GM18498 (cell line): ENCODE measurements around the gene RUFY4.
"Not testable (repeated sequence)": the region's sequence is repeated elsewhere in the genome, so short reads cannot be mapped to it uniquely, and the experiment has no call there.

ENCODE experiments used
- ATAC-seq: cut with Tn5 transposase; IDR thresholded peaks from one replicate; pipeline ENCODE4 v1.9.1; 2021; ENCODE audit warnings: mild to moderate bottlenecking, moderate library complexity; ENCODE audit not compliant: unreplicated experiment

Gene RUFY4

DNA sequence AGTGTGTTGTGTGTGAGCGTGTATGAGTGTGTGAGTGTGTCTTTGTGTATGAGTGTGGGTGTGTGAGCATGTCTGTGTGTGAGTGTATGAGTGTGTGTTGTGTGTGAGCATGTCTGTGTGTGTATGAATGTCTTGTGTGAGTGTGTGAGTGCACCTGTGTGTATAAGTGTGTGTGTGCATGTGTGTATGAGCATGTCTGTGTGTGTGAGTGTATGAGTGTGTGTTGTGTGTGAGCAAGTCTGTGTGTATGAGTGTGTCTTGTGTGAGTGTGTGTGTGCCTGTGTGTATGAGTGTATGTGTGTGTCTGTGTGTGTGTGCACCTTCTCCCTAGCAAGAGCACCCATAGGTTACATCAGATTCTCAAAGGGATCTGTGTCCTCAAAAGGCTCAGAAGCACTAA is 37.8 kb upstream of the RUFY4 start:
- ATAC-seq, result no peak

DNA sequence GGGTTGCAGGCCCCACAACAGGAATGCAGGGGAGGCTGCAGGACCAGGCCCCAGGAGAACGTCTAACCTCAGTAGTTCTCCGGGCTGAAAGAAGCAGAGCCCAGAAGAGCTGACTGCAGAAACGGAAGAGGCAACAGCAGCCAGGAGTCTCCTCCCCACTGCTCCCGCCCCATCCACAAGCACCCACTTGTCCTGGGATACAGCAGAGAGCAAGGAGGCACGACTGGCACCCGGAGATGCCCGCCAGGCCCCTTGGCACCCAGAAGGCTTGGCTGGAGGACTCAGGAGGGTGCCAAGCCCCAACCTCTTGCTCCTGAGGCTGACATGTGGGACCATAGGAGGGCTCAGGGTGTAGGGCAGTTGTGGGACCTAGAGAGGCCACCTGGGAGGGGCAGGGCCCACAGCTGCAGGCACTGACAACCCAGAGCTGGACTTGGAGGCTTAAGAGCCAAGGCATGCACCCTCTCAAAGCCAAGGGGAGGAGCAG is 37.2 kb upstream of the RUFY4 start:
- no peak for ATAC-seq

DNA sequence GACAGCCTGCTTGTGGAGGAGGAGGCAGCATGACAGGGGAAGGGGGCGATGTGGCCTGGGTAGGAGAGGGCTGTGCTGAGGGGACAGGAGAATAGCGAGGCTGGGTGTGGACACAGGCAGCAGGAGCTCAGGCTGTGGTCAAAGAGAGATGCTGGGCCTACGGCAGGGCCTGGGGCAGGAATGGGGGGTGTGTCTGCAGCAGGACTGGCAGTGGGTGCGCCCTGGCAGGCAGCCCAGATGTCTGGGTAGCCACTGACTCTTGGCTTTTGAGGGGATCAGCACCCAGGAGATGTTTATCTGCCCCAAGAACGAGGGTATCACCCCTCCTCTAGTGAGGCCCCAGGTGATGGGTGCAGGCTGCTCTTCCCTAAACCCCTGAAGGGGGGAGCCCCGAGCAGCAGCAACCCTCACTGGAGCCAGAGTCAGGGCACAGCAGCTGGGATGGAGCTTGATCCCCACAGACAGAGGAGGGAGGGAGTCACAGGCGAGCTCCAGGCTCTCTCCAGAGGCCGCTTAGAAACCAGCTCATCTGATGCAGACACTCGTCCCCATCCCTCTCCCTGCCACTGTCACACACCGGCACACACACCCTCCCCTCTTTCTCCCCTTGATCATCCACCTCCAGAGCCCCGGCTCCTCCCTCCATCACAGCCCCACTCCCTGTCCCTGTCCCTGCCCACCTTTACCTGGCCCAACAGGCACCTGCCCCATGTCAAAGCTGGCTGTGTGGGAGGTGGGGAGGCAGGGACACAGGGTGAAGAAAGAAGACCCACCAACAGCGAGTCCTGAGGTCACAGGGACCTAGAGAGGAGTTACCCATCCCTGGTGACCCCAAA is 36.5 kb upstream of the RUFY4 start:
- no peak for ATAC-seq

DNA sequence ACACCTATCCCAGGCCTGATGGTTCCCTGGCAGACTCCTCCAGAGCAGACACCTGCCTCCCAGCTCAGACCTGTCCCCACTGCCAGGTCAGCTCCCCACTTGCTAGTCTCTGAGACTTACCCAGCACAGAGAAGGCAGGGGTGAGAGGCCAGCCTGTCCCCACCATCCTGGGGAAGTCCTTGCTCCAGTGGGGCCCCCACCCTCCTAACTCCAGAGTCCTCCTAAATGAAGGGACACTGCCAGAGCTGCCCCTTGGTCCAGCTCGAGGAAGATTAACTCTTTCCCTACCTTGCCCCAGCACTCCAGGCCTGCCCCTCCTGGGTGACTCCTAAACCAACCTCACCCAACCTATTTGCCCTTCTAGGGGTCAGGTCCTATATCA is 35.9 kb upstream of the RUFY4 start:
- no peak for ATAC-seq

DNA sequence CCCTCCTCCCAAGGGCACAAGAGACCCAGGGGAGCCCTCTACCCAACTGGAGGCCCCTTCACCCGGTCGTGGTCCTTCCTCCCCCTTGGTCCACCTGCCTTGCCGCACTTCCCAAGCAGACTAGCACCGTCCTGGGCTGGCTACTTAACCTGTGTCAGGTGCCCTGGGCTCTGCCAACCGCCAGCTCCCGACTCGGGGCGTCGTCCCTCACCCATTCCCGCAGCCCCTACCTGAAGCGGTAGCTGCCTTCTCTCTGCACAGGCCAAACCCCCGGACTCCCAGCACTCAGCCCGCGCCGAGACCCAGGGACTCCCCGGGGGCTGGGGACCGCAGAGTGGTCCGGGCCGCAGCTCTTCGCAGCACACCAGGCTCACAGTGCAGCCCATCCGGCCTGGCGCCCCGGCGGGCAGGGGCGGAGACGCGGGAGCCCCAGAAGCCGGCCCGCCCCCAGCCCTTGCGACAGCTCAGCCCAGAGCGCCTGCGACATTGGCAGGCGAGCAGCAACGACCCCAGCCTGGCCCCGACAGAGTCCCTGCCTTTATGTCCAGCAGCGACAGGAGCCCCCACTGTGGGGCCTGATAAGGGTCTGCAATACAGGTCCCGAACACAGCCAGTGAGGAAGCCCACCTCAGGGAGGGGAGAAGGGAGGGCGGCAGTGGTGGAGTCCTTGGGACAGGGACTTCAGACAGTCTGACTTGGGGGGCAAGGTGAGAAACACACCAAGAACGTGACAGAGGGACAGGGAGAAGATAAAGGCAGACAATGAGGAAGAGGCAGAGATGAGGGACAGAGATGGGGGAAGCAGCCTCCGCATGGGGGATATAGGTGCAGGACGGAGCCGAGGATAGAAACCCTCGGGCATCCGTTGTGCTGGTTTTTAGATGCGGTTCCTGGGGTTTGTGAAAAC is 35.2 kb upstream of the RUFY4 start:
- ATAC-seq, result no peak

DNA sequence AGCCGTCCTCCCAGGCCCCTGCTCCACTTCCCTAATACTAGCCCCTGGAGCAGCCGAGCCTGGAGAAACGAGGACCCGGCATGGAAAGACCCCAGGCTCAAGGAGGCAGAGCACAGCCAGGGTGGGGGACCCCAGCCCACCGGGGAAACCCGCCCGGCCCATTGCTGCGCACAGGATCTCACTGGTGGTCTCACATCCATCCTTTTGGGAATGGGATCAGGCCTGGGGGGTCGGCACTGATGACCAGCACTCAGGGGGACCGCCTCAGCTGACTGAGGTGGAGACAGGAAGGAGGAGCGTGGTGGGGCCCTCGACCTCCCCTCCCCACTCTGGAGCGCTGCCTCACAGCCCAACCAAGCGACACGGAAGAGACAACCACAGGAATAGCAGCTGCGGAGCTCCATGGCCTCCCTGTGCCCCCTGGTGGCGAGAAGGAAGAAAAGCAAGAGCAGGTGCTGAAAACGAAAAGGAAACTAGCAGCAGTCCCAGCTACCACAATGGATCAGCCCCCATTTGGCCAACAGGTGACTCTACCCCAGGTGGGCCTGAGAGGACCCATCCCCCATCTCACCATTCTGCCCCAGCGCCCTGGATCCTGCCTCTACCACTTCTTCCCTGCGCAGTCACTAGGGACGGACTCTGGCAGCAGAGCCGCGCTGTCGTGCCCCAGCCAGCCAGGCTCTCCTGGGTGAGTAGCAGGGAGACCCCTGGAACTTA is 34.4 kb upstream of the RUFY4 start:
- peak; percentile 80 for ATAC-seq

DNA sequence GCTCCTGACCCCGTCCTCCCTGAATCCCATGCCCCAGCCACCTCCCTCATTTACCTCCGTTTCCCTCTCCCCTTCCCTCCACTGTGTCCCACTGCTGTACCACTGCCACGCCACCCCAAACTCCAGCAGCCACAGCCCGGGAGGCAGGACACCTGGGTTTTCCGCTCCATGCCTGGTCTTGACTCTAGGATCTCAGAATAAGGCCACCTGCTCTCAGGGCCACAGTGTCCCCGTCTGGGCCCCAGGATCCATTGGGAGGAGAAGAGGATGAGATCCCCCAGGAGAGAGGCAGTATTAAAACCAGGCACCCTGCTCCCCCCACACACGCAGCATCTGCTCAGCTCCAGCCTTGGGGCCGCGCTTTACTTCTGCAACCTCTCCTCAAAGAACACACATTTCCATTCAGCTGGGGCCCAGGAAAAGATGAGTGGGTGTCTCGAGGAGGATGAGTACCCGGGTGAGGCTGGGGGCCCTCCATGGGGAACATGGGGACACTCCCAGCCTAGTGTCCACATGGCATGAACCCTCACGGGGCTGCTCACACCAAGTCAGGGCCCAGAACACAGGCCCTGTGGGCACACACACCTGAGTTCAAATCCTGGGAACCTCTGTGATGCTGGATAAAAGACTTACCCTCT is 33.5 kb upstream of the RUFY4 start:
- ATAC-seq, result no peak

DNA sequence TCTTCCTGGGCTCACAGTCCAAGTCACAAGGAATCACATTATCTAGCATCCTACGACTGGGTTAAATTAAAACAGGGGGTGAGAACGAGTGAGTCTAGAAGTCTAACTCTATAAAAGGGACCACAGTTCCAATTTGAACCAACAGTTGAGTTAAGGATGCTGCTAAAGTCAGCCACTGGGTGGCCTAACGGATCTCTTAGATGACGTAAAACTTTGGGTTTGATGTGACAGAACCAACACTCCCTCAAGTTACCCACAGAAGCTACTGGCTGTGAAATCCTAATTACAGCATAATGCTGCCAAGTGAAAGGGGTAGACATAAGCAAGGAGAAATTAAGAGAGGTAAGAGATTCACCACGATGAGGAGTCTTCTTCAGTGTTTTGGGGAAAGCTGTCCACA is 32.7 kb upstream of the RUFY4 start:
- ATAC-seq, result no peak

DNA sequence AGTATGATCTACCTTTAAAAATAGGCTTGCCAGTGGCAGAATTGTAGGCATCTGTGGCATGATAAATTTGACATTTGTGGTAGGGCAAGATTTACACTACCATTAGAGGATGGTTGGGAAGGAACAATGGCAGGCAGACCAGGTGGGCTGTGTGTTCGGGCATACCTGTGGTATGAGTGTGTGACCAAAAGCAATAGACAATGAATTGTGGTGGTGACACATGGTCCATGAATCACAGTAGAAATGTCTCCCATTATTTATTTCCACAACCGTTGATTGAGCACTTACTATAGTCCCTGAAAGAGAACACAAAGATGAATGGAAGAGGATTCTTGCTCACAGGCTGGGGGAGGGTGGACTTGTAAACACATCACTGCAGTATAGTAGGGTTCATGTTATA is 29.9 kb upstream of the RUFY4 start:
- ATAC-seq, result no peak

DNA sequence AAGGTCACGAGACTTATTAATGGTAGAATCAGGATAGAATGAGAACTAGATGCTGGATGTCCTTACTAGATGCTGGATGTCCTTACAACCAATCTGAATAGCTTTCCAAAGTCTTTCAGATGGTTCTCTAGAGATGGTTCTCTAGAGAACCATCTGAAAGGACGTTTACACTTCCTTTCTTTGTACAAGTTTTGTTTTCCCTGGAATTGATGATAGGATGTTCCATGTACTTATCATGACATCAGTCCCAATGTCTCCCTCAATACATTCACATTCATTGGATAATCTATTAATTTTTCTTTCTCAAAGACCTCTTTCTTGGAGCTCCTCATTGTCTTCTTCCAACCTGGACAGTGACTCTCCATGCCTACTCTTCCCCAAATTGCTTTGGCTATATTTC is 28.2 kb upstream of the RUFY4 start:
- no peak for ATAC-seq

DNA sequence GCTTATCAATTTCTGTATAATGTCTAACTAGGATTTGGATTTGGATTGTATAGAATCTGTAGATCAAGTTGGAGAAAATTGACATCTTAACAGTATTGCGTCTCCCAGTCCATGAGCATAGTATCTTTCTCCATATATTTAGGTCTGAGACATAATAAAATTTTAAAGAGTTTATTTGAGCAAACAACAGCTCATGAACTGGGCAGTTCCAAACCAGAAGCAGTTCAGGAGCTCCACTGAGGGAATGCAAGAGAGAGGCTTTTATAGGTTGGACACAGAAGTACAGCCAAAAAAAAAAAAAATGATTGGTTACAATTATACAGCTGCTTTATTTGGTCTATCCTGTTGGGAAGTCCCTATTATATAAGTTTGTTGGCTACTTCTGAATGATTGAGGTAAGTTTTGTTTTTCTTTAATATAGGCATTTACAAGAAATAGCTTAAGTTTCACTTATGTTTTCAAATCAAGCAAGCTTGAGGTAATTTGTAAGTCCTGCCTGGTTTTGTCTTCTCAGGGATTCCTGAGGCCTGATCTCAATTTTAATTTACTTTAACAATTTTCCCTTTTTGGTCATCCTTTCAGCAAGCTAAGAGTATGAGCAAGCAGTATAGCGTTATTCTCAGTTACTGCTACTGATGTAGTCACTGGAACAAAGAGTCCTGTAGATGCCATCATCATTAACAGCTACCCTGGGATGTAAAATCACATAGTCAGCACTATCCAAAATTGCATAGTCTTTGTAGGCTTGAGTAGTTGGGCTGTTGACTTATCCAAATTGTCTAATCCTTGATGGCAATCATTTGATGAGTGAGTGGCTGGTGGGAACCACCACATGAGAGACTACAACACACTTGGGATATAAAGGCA is 27.5 kb upstream of the RUFY4 start:
- ATAC-seq, result no peak

DNA sequence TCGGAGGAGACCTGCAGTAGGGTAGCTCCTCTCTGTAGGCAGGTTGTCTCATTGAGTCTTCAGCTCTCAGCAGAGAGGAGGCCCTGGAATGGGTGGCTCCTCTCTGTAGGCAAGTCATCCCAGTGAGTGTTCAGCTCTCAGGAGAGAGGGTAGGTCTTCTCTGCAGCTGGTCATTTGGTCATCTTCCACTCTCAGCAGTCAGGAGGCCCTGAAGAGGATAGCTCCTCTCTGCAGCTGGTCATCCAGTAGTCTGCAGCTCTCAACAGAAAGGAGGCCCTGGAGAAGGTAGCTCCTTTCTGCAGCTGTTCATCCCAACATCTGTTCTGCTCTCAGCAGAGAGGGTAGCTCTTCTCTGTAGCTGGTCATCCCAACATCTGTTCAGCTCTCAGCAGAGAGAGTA is 26.0 kb upstream of the RUFY4 start:
- ATAC-seq, result no peak

DNA sequence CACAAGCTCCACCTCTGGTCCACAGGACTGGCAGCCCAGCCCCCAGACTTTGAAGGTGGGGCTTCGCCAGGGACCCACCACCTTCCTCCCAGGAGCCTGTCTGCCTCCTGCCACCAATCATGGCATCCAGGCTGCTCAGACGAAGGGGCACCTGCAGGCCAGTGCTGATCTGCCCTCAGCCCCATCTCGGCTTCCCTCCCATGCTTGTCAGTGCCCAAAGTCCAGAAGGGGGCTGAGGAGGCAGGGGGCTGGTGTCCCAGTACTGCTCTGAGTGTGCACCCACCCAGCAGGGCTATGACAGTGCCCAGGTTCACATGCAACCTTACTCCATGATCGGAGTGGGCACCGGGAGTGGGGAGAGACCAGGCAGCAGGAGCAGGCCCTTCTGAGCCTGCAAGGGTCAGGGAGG is 25.3 kb upstream of the RUFY4 start:
- ATAC-seq, result no peak

DNA sequence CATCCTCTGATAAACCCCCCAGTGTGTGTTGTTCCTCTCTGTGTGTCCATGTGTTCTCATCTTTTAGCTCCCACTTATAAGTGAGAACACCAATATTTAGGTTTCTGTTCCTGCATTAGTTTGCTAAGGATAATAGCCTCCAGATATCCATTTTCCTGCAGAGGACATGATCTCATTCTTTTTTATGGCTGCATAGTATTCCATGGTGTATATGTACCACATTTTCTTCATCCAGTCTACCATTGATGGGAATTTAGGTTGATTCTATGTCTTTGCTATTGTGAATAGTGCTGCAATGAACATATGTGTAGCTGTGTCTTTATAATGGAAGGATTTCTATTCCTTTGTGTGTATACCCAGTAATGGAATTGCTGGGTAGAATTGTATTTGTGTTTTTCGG is 24.5 kb upstream of the RUFY4 start:
- ATAC-seq, result not testable (repeated sequence)

DNA sequence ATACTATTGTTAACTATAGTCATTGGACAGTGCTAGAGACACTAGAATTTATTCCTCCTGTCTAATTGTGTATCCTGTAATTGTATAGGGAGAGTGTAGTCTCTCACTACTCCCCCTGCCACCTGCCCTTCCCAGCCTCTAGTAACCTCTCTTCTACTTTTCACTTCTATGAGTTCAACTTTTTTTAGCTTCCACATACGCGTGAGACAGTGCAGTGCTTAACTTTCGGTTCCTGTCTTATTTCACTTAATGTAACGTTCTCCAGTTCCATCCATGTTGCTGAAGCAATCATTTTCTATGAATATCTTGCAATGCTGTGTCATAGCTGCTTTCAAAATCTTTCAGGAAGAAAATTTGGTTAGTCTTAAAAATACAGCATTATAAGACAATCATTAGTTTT is 22.8 kb upstream of the RUFY4 start:
- ATAC-seq, result peak; percentile 85

DNA sequence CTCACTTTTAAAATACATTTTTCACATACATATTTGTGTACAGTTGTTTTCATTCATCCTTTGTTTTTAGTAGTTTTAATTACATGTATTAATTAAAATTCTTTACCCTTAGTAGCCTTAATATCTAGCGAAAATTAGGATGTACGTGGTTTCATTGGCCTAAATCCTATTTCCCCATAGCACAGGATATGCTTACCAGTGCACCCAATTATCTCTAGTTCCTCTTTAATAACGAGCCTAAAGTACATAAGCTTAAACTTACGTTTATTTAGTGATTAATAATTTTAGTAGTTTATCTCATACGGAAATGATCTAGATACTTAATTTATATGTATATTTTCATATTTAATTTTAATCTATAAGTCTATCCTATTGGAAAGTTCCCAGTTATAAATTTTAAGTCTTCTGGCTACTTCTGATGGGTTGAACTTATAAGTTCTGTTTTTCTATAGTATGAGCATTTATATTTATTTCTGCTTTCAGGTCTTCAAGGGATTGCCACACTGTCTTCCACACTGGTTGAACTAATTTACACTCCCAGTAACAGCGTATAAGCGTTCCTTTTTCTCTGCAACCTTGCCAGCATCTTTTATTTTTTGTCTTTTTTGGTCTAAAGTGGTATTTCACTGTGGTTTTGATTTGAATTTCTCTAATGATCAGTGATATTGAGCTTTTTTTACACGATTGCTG is 21.4 kb upstream of the RUFY4 start:
- ATAC-seq, result no peak

DNA sequence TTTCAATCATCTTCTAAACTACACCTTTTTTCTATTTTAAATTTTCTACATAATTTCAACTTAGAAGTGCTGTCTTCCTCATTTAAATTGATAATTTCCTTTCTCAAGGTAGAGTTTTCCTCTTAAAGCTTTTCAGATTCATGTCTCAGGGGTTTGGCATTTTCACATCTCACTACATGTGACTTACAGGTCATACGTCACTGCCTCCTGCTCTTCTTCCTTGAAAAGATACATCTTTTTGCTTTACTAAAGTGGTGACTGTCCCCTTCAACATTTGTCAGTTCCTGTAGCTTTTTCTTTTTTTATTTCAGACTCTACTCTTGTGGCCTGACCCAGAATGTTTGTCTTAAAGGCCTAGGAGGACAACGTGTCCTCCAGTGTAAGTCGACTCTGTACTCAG is 17.1 kb upstream of the RUFY4 start:
- no peak for ATAC-seq

DNA sequence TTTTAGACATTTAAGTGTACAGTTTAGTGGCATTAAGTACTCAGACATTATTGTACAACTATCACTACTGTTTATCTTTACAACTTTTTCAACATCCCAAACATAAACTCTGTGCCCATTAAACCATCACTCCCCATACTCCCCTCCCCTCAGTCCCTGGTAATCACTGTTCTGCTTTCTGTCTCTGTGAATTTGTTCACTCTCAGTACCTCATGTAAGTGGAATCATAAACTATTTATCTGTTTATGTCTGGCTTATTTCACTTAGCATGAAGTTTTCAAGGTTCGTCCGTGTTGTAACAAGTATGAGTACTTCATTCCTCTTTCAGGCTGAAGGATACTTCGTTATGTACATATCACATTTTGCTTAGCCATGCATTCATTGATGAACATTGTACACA is 9.8 kb upstream of the RUFY4 start:
- no peak for ATAC-seq

DNA sequence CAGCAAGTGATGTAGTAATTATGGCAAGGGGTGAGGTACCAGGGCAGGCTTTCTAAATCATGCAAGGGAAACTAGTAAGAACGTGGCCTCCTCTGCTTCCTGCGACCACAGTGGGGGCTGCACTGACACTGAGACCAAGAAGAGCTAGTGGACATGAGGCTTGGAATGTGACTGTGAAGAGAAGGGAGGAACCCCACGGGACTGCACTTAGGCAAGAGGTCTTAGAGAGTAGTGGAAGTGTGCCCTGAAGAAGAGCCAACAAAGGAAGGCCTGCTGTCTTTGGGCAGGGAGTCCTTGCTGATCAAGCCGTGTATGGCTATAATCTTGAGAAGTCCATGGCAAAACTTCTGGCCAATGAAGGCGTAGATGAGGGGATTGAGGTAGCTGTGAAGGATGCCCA is 8.9 kb upstream of the RUFY4 start:
- no peak for ATAC-seq
